ENCODE measurements around the gene COMMD2. TPM values are rescaled to one million over a fixed set of nuclear protein-coding genes. Genes with fewer than 3 reads are reported as not detected.
A peak's percentile ranks its signal among the peaks of the same experiment; 100 is the strongest.

Gene COMMD2
- total and polyA plus RNA-seq, 2 donors (not counting 1 experiment from before 2014, with no cell fraction given) = 15.0 to 45.1 TPM

- no peaks in the 10 kb centered on the region for H3K27me3 Mint-ChIP-seq
- no peak overlapping the region for H2AFZ ChIP-seq (ENCODE audit: insufficient read depth, low read depth, low read length, poor library complexity, severe bottlenecking)
- H3K4me1 Mint-ChIP-seq = peaks cover 2% of the 10 kb centered on the region
- no CpG with 5 or more reads among the region's 1 CpG for WGBS (ENCODE audit: insufficient coverage)
- intact Hi-C loops (cut with micrococcal nuclease) = no loop called here
- H3K9me3 ChIP-seq (ENCODE audit: control extremely low read depth in 1 of 3, control insufficient read depth in 2 of 3, insufficient read depth in 1 of 3, low read length in 2 of 3) = peaks cover 1 to 20% (median 16%) of the 10 kb centered on the region in 3 donors
- DNase-seq = no peak
- H3K4me3 ChIP-seq (ENCODE audit: control extremely low read depth in 1 of 5, extremely low read depth in 1 of 5, insufficient read depth in 1 of 5, low read depth in 2 of 5, low read length in 4 of 5) = peak overlapping the region in 1 of 5 experiments; percentile 10
- H4K20me1 ChIP-seq (ENCODE audit: control insufficient read depth, insufficient read depth, low read length, poor library complexity, severe bottlenecking) = no peaks in the 10 kb centered on the region
- peaks cover 6% of the 10 kb centered on the region for H3K9me3 Mint-ChIP-seq (ENCODE audit: insufficient read depth)
- no peaks in the 10 kb centered on the region for H3K79me2 ChIP-seq (ENCODE audit: control insufficient read depth, insufficient read depth, low read length)
- no peaks in the 10 kb centered on the region for H3K27me3 ChIP-seq (replicated peaks in 1 of 4; ENCODE audit: control extremely low read depth in 1 of 4, control insufficient read depth in 3 of 4, insufficient read depth in 4 of 4, low read length in 3 of 4)
- H3K36me3 ChIP-seq (replicated peaks in 1 of 2; ENCODE audit: control extremely low read depth in 1 of 2, control insufficient read depth in 1 of 2, extremely low read depth in 1 of 2, insufficient read depth in 2 of 2, low read length in 1 of 2) = no peaks in the 10 kb centered on the region
- H3K4me3 Mint-ChIP-seq = peak overlapping the region; percentile 9
- no peak for ATAC-seq (ENCODE audit: low read depth)
- no peak overlapping the region for H3K9ac ChIP-seq (ENCODE audit: low read length)
- TF ChIP-seq EZH2 (IDR thresholded peaks at IDR 0.05; ENCODE audit: borderline replicate concordance, insufficient read depth, low read depth, low read length, poor library complexity, severe bottlenecking) = no peak
- no peak for TF ChIP-seq CTCF (IDR thresholded peaks at IDR 0.05)
- peaks cover 0 to 2% of the 10 kb centered on the region in 2 donors for H3K4me1 ChIP-seq (ENCODE audit: control insufficient read depth in 2 of 2, insufficient read depth in 2 of 2, low read length in 2 of 2)
- H3K27ac Mint-ChIP-seq = no peak overlapping the region
- H3K4me2 ChIP-seq (replicated peaks; ENCODE audit: low read depth, low read length, poor library complexity, severe bottlenecking) = no peak overlapping the region
- ChIA-PET POLR2A (no interaction called here), CTCF (no interaction called here)
- no peak overlapping the region for H3K27ac ChIP-seq (ENCODE audit: low read length in 2 of 2)
Observed at GRCh38 chr3:149701977-149702350, 50.3 kb downstream of the COMMD2 start.

GRCh38 chr3:149701206-149701976 lies 50.9 kb downstream of the COMMD2 start:
- POLR2A ChIA-PET = no interaction called here
- no peak overlapping the region for H3K4me2 ChIP-seq (replicated peaks; ENCODE audit: low read depth, low read length, poor library complexity, severe bottlenecking)
- H3K4me1 ChIP-seq (ENCODE audit: control insufficient read depth in 2 of 2, insufficient read depth in 2 of 2, low read length in 2 of 2) = peaks cover 0 to 2% of the 10 kb centered on the region in 2 donors
- CTCF ChIA-PET = no interaction called here
- peaks cover 2% of the 10 kb centered on the region for H3K4me1 Mint-ChIP-seq
- no peak overlapping the region for H2AFZ ChIP-seq (ENCODE audit: insufficient read depth, low read depth, low read length, poor library complexity, severe bottlenecking)
- no peak overlapping the region for H3K27ac Mint-ChIP-seq
- H3K27me3 Mint-ChIP-seq = no peaks in the 10 kb centered on the region
- H3K36me3 ChIP-seq (replicated peaks in 1 of 2; ENCODE audit: control extremely low read depth in 1 of 2, control insufficient read depth in 1 of 2, extremely low read depth in 1 of 2, insufficient read depth in 2 of 2, low read length in 1 of 2) = no peaks in the 10 kb centered on the region
- no peak overlapping the region for H3K9ac ChIP-seq (ENCODE audit: low read length)
- peak overlapping the region in 1 of 5 experiments; percentile 10 for H3K4me3 ChIP-seq (ENCODE audit: control extremely low read depth in 1 of 5, extremely low read depth in 1 of 5, insufficient read depth in 1 of 5, low read depth in 2 of 5, low read length in 4 of 5)
- H4K20me1 ChIP-seq (ENCODE audit: control insufficient read depth, insufficient read depth, low read length, poor library complexity, severe bottlenecking) = no peaks in the 10 kb centered on the region
- peaks cover 1 to 20% (median 16%) of the 10 kb centered on the region in 3 donors for H3K9me3 ChIP-seq (ENCODE audit: control extremely low read depth in 1 of 3, control insufficient read depth in 2 of 3, insufficient read depth in 1 of 3, low read length in 2 of 3)
- DNase-seq (peak; percentile 4), ATAC-seq (ENCODE audit: low read depth) (no peak)
- WGBS (ENCODE audit: insufficient coverage) = 89% methylated on average over 1 of the region's 12 CpGs
- intact Hi-C loops (cut with micrococcal nuclease) = no loop called here
- H3K27me3 ChIP-seq (replicated peaks in 1 of 4; ENCODE audit: control extremely low read depth in 1 of 4, control insufficient read depth in 3 of 4, insufficient read depth in 4 of 4, low read length in 3 of 4) = no peaks in the 10 kb centered on the region
- H3K4me3 Mint-ChIP-seq = peak overlapping the region; percentile 35
- no peak overlapping the region for H3K27ac ChIP-seq (ENCODE audit: low read length in 2 of 2)
- no peaks in the 10 kb centered on the region for H3K79me2 ChIP-seq (ENCODE audit: control insufficient read depth, insufficient read depth, low read length)
- TF ChIP-seq CTCF (IDR thresholded peaks at IDR 0.05) (no peak), EZH2 (IDR thresholded peaks at IDR 0.05; ENCODE audit: borderline replicate concordance, insufficient read depth, low read depth, low read length, poor library complexity, severe bottlenecking) (no peak)
- peaks cover 9% of the 10 kb centered on the region for H3K9me3 Mint-ChIP-seq (ENCODE audit: insufficient read depth)
